Dendritic cell treated with granulocyte-macrophage colony-stimulating factor and Interleukin-4, amounts not matched to agents 40 ng/mL and 50 ng/mL, for 4 days (primary cell): ENCODE results near the gene PFDN5.

Experiments used
- H3K27ac Mint-ChIP-seq: one replicate; pipeline ENCODE4 v1.8.0; 2022; ENCODE audit warnings: mild to moderate bottlenecking, mixed read lengths
- H3K27me3 Mint-ChIP-seq: one replicate; pipeline ENCODE4 v1.8.0; 2022; ENCODE audit warnings: mild to moderate bottlenecking, mixed read lengths
- H3K36me3 Mint-ChIP-seq: one replicate; pipeline ENCODE4 v1.8.0; 2022; ENCODE audit warnings: low read depth, mixed read lengths
- H3K4me1 Mint-ChIP-seq: one replicate; pipeline ENCODE4 v1.8.0; 2022; ENCODE audit warnings: low read depth, mixed read lengths
- H3K4me3 Mint-ChIP-seq: one replicate; pipeline ENCODE4 v1.8.0; 2022; ENCODE audit warnings: mild to moderate bottlenecking, moderate library complexity, mixed read lengths
- H3K9me3 Mint-ChIP-seq: one replicate; pipeline ENCODE4 v1.8.0; 2022; ENCODE audit warnings: mixed read lengths
- intact Hi-C: fragments of 100-400 bp; cut with micrococcal nuclease; formaldehyde crosslinking; loops from one replicate; pipeline ENCODE4 v1.15.0; 2022

Gene PFDN5

DNA sequence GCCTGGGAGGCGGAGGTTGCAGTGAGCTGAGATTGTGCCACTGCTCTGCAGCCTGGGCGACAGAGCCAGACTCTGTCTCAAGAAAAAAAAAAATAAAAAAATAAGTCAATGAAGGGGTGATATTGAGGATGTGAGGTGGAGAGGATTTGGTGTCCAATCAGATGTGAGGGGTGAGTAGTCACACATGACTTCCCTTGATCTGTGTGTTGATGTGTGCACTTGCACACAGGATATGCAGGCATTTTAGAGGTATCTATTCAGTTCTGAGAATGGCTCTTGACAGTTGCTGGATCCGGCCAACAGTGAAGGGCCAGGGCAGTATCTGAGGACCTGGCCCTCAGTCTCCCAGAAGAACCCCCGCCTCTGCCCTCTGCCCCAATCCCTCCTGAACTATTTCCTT is 48.6 kb downstream of the PFDN5 start:
- intact Hi-C loops: no loop called here
- Mint-ChIP-seq H3K27ac (no peak overlapping the region), H3K9me3 (no peaks in the 10 kb centered on the region), H3K4me1 (peaks cover 38% of the 10 kb centered on the region), H3K4me3 (no peak overlapping the region), H3K27me3 (peaks cover 46% of the 10 kb centered on the region), H3K36me3 (no peaks in the 10 kb centered on the region)

GRCh38 chr12:53344487-53344823 is 49.1 kb downstream of the PFDN5 start:
- intact Hi-C loops: no loop called here
- H3K36me3 Mint-ChIP-seq: no peaks in the 10 kb centered on the region
- H3K4me1 Mint-ChIP-seq: peaks cover 38% of the 10 kb centered on the region
- peaks cover 41% of the 10 kb centered on the region for H3K27me3 Mint-ChIP-seq
- H3K9me3 Mint-ChIP-seq: no peaks in the 10 kb centered on the region
- no peak overlapping the region for H3K27ac Mint-ChIP-seq
- peak overlapping the region; percentile 35 for H3K4me3 Mint-ChIP-seq

GRCh38 chr12:53344824-53345485 is 49.6 kb downstream of the PFDN5 start:
- Mint-ChIP-seq H3K4me1 (peaks cover 38% of the 10 kb centered on the region), H3K4me3 (peak overlapping the region; percentile 86), H3K36me3 (no peaks in the 10 kb centered on the region), H3K27me3 (peaks cover 37% of the 10 kb centered on the region), H3K9me3 (no peaks in the 10 kb centered on the region), H3K27ac (peak overlapping the region; percentile 68)
- intact Hi-C loops: loop anchor here (1.0 kb wide), 1 partner anchor 21 kb away; no protein-coding TSS in a partner anchor

- H3K27ac Mint-ChIP-seq: peak overlapping the region; percentile 68
Measured at GRCh38 chr12:53345486-53346188, 50.3 kb downstream of the PFDN5 start.

DNA sequence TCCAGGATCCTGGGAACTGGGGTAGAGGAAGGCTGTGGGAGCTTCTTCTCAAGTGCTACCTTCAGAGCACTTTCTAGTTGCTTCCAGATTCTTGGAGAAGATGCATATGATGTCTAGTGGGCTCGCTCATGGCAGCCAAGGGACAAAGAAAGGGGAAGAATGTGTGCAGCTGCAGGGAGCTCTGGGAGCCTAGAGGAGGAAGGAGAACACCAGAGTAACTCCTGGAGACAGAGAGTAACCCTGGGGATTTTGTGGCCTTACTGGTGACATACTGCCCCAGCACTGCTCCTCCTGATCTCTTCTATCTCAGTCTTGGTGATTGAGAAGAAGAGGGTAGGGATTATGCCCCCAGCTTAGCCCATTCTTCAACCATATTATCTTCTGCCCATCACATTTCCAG is 51.1 kb downstream of the PFDN5 start:
- intact Hi-C loops: no loop called here
- peaks cover 33% of the 10 kb centered on the region for H3K4me1 Mint-ChIP-seq
- peaks cover 24% of the 10 kb centered on the region for H3K27me3 Mint-ChIP-seq
- no peak overlapping the region for H3K4me3 Mint-ChIP-seq
- no peaks in the 10 kb centered on the region for H3K9me3 Mint-ChIP-seq
- H3K36me3 Mint-ChIP-seq: no peaks in the 10 kb centered on the region
- H3K27ac Mint-ChIP-seq: peak overlapping the region; percentile 30

More at GRCh38 chr12:53345486-53346188, 50.3 kb downstream of the PFDN5 start:
- Mint-ChIP-seq H3K4me1 (peaks cover 34% of the 10 kb centered on the region), H3K36me3 (no peaks in the 10 kb centered on the region), H3K9me3 (no peaks in the 10 kb centered on the region), H3K4me3 (peak overlapping the region; percentile 86), H3K27me3 (peaks cover 30% of the 10 kb centered on the region)
- intact Hi-C loops: loop anchor here (1.0 kb wide), 1 partner anchor 21 kb away; no protein-coding TSS in a partner anchor

GRCh38 chr12:53347905-53348304 is 52.6 kb downstream of the PFDN5 start:
- intact Hi-C loops: no loop called here
- no peaks in the 10 kb centered on the region for H3K36me3 Mint-ChIP-seq

More at GRCh38 chr12:53347905-53348304, 52.6 kb downstream of the PFDN5 start:
- H3K4me1 Mint-ChIP-seq: peaks cover 40% of the 10 kb centered on the region
- H3K27ac Mint-ChIP-seq: no peak overlapping the region
- peaks cover 19% of the 10 kb centered on the region for H3K27me3 Mint-ChIP-seq
- no peak overlapping the region for H3K4me3 Mint-ChIP-seq
- H3K9me3 Mint-ChIP-seq: no peaks in the 10 kb centered on the region
